ENCODE data around the gene CCND2.

The CCND2 gene

GRCh38 chr12:4257442-4257841 lies 16.1 kb upstream of the CCND2 start:
- DNase-seq, result no peak

DNA sequence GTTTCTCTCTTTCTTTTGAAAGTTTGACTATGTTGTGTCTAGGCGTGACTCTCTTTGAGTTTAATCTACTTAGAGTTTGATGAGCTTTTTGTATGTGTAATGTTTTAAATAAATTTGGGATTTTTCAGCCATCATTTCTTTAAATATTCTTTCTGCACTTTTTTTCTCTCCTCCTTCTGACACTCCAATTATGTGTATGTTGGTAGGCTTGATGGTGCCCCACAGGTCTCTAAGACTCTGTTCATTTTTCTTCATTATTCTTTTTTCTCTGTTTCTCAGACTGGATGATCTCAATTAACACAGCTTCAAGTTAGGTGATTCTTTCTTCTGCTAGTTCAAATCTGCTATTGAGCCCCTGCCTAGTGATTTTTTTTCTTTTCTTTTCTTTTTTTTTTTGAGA lies 14.5 kb upstream of the CCND2 start:
- no peak for DNase-seq

DNA sequence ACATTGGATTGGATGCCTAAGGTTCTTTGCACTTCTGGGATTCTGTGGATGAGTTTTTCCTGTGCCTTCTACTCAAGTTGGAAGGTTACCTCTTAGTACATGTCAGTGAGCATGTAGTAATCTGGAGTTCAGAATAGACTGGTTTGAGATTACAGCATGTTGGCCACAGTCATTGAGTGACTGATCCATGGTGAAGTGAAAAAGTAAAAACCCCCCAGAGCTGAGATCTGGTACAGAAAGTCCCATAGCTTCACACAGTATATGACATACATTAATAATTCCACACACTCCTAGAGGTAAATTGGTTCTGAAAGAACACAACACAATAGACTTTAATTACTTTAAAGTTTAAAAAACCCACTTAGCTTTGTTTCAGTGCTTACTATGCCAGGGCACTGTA lies 11.9 kb upstream of the CCND2 start:
- no peak for DNase-seq

DNA sequence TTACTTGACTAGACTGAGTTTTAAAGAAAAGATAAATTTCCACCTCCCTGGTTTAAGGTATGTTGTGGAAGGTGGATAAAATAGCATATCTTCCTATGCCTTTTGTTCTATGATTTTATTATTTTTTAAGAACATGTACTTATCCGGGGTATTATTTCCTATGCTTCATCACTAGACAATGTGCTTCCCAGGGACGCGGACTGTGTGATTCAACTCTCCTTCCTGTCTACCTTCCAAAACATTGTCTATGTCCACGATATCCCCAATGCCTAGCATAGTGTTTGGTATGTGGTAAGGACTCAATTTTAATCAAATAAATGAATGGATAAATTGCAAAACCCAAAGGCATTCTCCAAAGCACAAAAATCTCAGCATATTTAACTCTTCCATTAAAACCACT lies 8.3 kb upstream of the CCND2 start:
- DNase-seq, result no peak

- DNase-seq, result no peak
Observed at GRCh38 chr12:4266990-4267389, 6.6 kb upstream of the CCND2 start.

GRCh38 chr12:4267704-4268328 lies 5.7 kb upstream of the CCND2 start:
- no peak for DNase-seq

DNA sequence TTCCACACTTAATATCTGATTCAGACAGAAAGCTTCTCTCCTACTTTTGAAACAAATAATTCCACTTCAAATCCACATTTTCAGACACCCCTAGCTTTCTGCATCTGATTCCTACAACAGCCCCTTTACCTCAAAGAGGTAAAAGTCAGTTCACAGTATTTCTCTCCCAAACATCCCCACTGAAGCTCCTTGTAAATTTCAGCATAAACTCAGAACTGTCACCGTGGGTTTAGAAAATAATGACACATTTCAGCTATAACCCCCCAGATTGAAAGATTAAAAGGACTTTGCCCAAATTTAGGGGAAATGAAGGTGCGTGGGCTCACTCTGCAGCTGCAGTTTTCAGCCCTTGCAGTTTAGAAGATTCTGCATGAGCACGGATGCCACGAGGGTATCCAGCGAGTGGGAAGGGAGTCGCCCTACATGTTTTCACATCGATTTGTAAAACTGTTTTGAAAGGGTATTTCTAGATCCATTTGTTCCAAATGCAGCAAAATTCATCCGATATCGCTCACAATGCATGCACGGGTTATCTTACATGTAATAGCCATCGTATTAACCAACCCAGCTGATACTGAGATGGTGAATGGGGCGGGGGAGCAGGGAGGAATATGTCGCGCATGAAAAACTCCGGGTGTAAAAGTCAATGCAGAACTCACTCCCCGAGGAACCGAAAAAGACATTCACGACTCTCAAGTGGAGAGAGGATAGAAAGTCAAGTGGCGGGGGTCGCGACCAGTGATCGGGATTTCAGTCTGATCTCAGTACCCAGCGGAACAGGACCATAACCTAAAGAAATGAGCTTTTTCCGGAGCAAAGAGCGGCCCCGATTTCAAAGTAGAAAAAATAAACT lies 5.0 kb upstream of the CCND2 start:
- no peak for DNase-seq

DNA sequence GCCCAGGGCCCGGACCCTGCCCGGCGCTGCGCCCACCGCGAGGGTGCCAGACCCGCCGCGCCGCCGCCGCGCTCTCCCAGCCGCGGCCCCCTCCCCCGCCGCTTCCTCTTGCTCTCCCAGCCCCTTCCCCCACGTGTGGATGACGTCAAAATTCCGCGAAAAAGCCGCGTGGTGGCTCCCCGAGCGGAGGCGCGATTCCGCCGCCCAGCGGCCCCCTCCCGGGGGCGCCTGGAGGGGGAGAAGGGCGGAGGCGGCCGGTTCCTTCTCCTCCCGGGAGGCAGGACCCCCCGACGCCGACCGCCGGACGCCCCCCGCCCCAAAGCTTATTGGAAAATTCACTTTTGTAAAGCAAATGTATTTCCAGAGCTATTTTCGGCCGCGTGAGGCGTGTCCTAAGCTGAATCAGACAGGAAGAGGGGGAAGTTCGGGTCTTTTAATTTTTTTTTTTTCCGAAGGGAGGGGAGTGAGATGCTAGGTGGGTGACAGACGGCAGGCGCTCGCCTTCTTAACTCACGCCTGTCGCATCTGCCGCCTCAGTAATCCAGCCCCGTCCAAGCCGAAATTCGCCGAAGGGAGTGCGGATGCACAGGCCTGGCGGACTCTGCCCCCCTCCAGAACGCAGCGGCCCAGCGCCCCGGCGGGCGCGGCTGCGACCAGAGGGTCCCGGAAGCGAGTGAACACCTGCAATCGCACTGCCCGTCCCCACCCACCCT lies 4.1 kb upstream of the CCND2 start:
- no peak for DNase-seq

- DNase-seq, result no peak
Observed at GRCh38 chr12:4270016-4270830, 3.3 kb upstream of the CCND2 start.

DNA sequence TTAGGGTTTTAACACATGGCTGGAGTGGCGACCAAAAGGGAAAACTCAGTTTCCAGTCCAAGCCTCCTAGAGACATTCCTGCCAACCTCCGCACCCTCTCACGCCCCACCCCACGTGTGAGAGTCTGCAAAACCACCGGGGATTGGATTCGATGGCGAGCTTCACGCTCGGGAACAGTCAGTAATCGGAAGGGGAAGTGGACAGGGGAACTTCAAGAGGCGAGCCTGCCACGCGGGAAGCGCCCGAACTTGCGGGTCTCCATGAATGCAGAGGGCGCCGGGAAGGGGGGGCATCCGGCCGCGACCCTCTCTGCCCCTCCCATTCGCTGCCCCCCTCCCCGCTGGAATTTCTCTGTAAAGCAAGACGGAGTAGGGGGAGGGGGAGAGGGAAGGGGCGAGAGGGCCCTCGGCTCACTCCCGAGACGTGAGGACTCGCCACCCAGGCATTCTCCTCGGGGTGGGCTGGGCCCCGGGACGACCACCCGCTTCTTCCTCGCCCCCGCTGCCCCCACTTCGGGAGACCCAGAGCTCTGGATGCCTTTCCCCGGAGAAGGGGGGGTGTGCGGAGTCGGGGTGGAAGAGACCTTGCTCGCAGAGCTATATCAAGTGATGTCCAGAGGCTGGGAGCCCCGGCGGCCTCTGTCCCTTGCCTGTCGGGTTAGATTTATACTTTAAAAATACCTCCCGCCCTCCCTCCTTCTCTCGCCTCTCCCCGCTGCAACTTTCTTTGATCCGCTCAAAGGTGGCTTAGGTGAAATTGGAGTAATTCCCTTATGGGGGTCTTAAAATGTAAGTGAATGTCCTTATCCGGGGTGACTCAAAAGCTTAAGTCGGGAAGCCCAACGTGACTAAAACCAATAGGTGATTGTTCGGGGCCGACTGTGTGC lies 2.5 kb upstream of the CCND2 start:
- no peak for DNase-seq

DNA sequence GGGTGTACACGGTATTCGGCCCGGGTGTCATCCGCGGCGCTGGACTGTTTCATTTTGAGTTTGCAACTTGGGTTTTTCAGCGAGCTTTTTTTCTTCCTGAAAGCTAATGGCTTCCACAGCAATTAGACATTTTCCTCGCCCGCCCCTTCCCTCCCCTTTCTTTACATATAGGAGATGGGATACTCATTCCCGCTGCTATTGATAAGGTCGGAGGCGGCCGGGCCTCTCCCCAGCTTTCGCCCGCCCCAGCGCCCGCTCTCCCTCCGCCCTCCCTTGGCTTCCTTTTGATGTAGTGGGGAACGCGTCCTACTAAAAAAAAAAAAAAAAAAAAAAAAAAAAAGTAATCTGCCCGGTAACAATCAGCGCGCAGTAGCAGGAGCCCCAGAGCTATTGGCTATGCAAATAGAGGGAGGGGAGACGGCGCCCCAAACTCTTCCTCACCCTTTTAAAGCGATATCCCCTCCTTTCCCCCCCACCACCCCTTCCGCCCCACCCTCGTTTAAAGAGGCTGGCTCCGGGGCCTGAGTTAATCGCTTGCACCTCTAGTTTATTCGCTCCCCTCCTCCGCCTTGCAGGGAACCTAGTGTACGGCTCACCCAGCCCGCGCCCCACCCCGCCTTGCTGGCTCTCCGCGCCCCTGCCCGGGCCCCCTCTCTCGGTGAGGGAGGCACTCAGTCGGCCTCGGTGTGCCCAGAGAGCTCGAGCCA lies 1.7 kb upstream of the CCND2 start:
- DNase-seq, result no peak

- DNase-seq, result no peak
Observed at GRCh38 chr12:4272424-4273272, 914 bp upstream of the CCND2 start.

- DNase-seq, result no peak
Observed at GRCh38 chr12:4273273-4273651, 300 bp upstream of the CCND2 start.

- DNase-seq, result no peak
Observed at GRCh38 chr12:4274396-4275015, 944 bp downstream of the CCND2 start.

DNA sequence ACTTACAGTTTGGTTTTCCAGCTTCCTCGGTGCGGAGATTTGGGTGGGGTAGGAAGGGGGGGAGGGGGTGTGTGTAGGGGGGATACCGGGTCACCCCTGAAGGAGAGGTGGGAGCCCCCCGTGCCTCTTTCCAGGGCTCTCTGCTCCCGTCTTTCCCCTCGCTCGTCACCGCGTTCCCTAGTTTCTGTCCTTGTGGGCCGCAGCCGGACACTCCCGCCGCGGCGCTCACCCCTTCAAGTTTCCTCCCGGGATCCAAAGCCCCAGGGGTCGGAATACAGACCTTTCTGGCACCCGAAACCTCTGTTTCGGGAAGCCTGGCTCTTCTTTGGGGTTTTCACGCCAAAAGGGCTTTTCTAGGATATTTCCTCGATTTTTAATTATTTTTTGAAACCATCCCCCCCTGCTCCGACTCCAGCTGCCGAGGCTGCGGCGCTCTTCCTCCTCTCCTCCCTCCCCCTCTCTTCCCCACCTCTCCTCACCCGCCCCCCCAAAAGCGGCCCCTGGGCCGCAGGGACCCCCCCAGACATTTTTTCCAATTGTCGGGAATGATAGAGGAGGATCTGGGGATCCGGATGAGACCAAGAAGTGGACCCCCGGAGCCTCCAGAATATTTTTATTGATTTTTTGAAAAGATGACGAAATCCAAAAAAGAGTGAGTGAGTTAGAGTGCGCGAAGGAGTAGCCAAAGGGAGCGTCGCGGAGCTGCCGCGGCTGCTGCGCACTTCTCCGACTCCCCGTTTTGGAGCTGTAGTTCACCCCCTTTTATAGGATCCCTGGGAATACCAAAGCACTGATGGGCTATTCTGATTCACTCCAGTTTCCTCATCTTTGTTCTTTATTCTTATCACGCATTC lies 1.7 kb downstream of the CCND2 start:
- DNase-seq, result no peak

GRCh38 chr12:4275870-4276301 lies 2.3 kb downstream of the CCND2 start:
- no peak for DNase-seq

GRCh38 chr12:4276524-4277204 lies 3.1 kb downstream of the CCND2 start:
- no peak for DNase-seq

GRCh38 chr12:4277205-4277543 lies 3.6 kb downstream of the CCND2 start:
- no peak for DNase-seq
